Measurements from ENCODE around the gene COL8A1.

DNA sequence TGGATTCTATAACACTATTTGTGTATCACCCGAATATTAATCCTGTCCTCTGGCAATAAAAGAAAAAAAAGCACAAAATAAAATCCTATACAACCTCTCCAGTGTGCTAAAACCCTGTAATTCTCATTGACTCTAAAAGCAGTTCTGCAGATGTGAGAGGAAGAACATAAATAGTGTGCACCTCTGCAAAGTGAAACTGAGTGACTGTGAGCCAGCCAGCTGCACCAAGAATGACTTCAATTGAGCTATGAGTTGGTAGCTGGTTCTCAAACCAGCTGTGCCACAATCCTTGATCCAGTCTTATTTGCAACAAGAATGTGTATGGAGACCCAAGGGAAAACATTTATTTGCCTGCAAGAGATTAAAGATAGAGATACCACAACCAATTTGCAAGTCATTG lies 31.2 kb upstream of the COL8A1 start:
- no peak for TF ChIP-seq TAF1 (IDR thresholded peaks at IDR 0.05; ENCODE audit: low read depth, low read length)
- no peak for TF ChIP-seq POLR2A (IDR thresholded peaks at IDR 0.05; ENCODE audit: low read depth, low read length)
- no peak for TF ChIP-seq POLR2AphosphoS5 (IDR thresholded peaks at IDR 0.05; ENCODE audit: low read depth, low read length)
- TF ChIP-seq POU2F2 (IDR thresholded peaks at IDR 0.05; ENCODE audit: low read depth, low read length): no peak
